ENCODE data around the gene CFAP100.

CFAP100 gene

GRCh38 chr3:126435456-126436315 lies 41.0 kb downstream of the CFAP100 start:
- Histone ChIP-seq H3K36me3 (ENCODE audit: control insufficient read depth in 2 of 2, insufficient read depth in 1 of 2, low read length in 2 of 2) (peaks cover 0 to 64% of the 10 kb centered on the region in 2 experiments; a peak in 1 of 3 replicates), H3K4me1 (ENCODE audit: control insufficient read depth, insufficient read depth, low read length) (no peaks in the 10 kb centered on the region), H3K27ac (ENCODE audit: extremely low read depth, low read depth, low read length) (no peak overlapping the region), H3K4me3 (ENCODE audit: low read depth, low read length) (no peak overlapping the region), H3K9me3 (ENCODE audit: control insufficient read depth, insufficient read depth, low read depth, low read length) (no peaks in the 10 kb centered on the region)
- TF ChIP-seq ZNF175 (tag by site-specific recombination; IDR thresholded peaks at IDR 0.05) (no peak), ZBTB6 (tag by site-specific recombination; IDR thresholded peaks at IDR 0.05) (no peak), ZNF433 (tag by site-specific recombination; IDR thresholded peaks at IDR 0.05; ENCODE audit: low read depth) (no peak), PRDM4 (tag by site-specific recombination; IDR thresholded peaks at IDR 0.05) (no peak), ZNF692 (tag by site-specific recombination; IDR thresholded peaks at IDR 0.05) (no peak), BCL11B (tag by site-specific recombination; IDR thresholded peaks at IDR 0.05; ENCODE audit: low read depth) (no peak), ZNF549 (tag by site-specific recombination; IDR thresholded peaks at IDR 0.05) (no peak)
- CTCF ChIA-PET: interaction anchor here (0.7 kb wide), 1 partner anchor 95 kb away, joined by 3 read pairs; no protein-coding TSS in a partner anchor
- POLR2A ChIA-PET: no interaction called here

- ChIA-PET CTCF (no interaction called here), POLR2A (no interaction called here)
- Histone ChIP-seq H3K9me3 (ENCODE audit: control insufficient read depth, insufficient read depth, low read depth, low read length) (no peaks in the 10 kb centered on the region), H3K4me3 (ENCODE audit: low read depth, low read length) (no peak overlapping the region), H3K4me1 (ENCODE audit: control insufficient read depth, insufficient read depth, low read length) (no peaks in the 10 kb centered on the region), H3K27ac (ENCODE audit: extremely low read depth, low read depth, low read length) (no peak overlapping the region), H3K36me3 (ENCODE audit: control insufficient read depth in 2 of 2, insufficient read depth in 1 of 2, low read length in 2 of 2) (peaks cover 0 to 77% of the 10 kb centered on the region in 2 experiments; a peak in 1 of 3 replicates)
- TF ChIP-seq ZNF837 (tag by site-specific recombination; IDR thresholded peaks at IDR 0.05) (no peak), ZNF16 (tag by site-specific recombination; IDR thresholded peaks at IDR 0.05; ENCODE audit: low read depth) (no peak), ZNF311 (tag by site-specific recombination; IDR thresholded peaks at IDR 0.05; ENCODE audit: borderline replicate concordance) (no peak), ZNF169 (tag by site-specific recombination; IDR thresholded peaks at IDR 0.05) (no peak), SP7 (tag by site-specific recombination; IDR thresholded peaks at IDR 0.05) (no peak), ZNF747 (tag by site-specific recombination; IDR thresholded peaks at IDR 0.05) (no peak), ZNF335 (tag by site-specific recombination; conservative IDR thresholded peaks at IDR 0.05) (no peak), ZNF19 (tag by site-specific recombination; IDR thresholded peaks at IDR 0.05; ENCODE audit: low read depth) (no peak), ZNF18 (tag by site-specific recombination; IDR thresholded peaks at IDR 0.05) (no peak), ZFP69B (tag by site-specific recombination; IDR thresholded peaks at IDR 0.05) (no peak), GLI4 (tag by site-specific recombination; IDR thresholded peaks at IDR 0.05) (no peak), ZNF558 (tag by site-specific recombination; IDR thresholded peaks at IDR 0.05) (no peak), ZNF830 (tag by site-specific recombination; IDR thresholded peaks at IDR 0.05; ENCODE audit: low read depth) (no peak), MYNN (tag by site-specific recombination; IDR thresholded peaks at IDR 0.05; ENCODE audit: borderline replicate concordance) (no peak), ZBTB1 (tag by site-specific recombination; IDR thresholded peaks at IDR 0.05) (no peak)
Observed at GRCh38 chr3:126436826-126437717, 42.4 kb downstream of the CFAP100 start.
